Measurements from ENCODE around the gene NEGR1. TPM values are rescaled to one million over a fixed set of nuclear protein-coding genes. Genes with fewer than 3 reads are reported as not detected.

Gene NEGR1
- total RNA-seq, 1 experiment from 2014 or later: 4.1 TPM

GRCh38 chr1:71463144-71463543 is 819.2 kb downstream of the NEGR1 start:
- DNase-seq (ENCODE audit: unreplicated experiment): peak; percentile 32
- CTCF ChIA-PET: interaction anchor here (0.7 to 1.3 kb wide), 2 partner anchors 22 to 266 kb away, joined by 4 to 5 read pairs; no protein-coding TSS in a partner anchor

GRCh38 chr1:71462247-71462646 is 820.1 kb downstream of the NEGR1 start:
- H3K4me1 Mint-ChIP-seq (ENCODE audit: insufficient read depth, unreplicated experiment): peaks cover 11% of the 10 kb centered on the region
- no peaks in the 10 kb centered on the region for H3K9me3 Mint-ChIP-seq (ENCODE audit: unreplicated experiment)
- H3K27me3 Mint-ChIP-seq (ENCODE audit: insufficient read depth, unreplicated experiment): no peaks in the 10 kb centered on the region
- no TSS peak for BruUV-seq (replicated peaks)
- ChIA-PET CTCF (interaction anchor here (0.7 kb wide), 1 partner anchor 1571 kb away, joined by 3 read pairs; no protein-coding TSS in a partner anchor), POLR2A (interaction anchor here (1.0 kb wide), 1 partner anchor 382 kb away, joined by 3 read pairs; the partner anchor contains the start of gene ZRANB2)
- no peak for TF ChIP-seq CTCF (IDR thresholded peaks at IDR 0.05; ENCODE audit: unreplicated experiment)
- intact Hi-C loops (cut with micrococcal nuclease): loop anchor here (10.0 kb wide), 1 partner anchor 717 kb away; no protein-coding TSS in a partner anchor
- no peaks in the 10 kb centered on the region for H3K36me3 Mint-ChIP-seq (ENCODE audit: insufficient read depth, unreplicated experiment)
- H3K27ac Mint-ChIP-seq (ENCODE audit: low read depth, unreplicated experiment): no peak overlapping the region
- DNase-seq (ENCODE audit: unreplicated experiment): no peak
- no peak overlapping the region for H3K4me3 Mint-ChIP-seq (ENCODE audit: unreplicated experiment)

More at GRCh38 chr1:71463144-71463543, 819.2 kb downstream of the NEGR1 start:
- TF ChIP-seq CTCF (IDR thresholded peaks at IDR 0.05; ENCODE audit: unreplicated experiment): no peak
- Mint-ChIP-seq H3K4me1 (ENCODE audit: insufficient read depth, unreplicated experiment) (peaks cover 11% of the 10 kb centered on the region), H3K4me3 (ENCODE audit: unreplicated experiment) (no peak overlapping the region), H3K9me3 (ENCODE audit: unreplicated experiment) (no peaks in the 10 kb centered on the region), H3K36me3 (ENCODE audit: insufficient read depth, unreplicated experiment) (no peaks in the 10 kb centered on the region), H3K27ac (ENCODE audit: low read depth, unreplicated experiment) (no peak overlapping the region), H3K27me3 (ENCODE audit: insufficient read depth, unreplicated experiment) (no peaks in the 10 kb centered on the region)
- BruUV-seq (replicated peaks): no TSS peak
- intact Hi-C loops (cut with micrococcal nuclease): loop anchor here (10.0 kb wide), 1 partner anchor 718 kb away; no protein-coding TSS in a partner anchor
- POLR2A ChIA-PET: no interaction called here

- Mint-ChIP-seq H3K27ac (ENCODE audit: low read depth, unreplicated experiment) (no peak overlapping the region), H3K27me3 (ENCODE audit: insufficient read depth, unreplicated experiment) (no peaks in the 10 kb centered on the region), H3K4me3 (ENCODE audit: unreplicated experiment) (no peak overlapping the region), H3K36me3 (ENCODE audit: insufficient read depth, unreplicated experiment) (no peaks in the 10 kb centered on the region), H3K9me3 (ENCODE audit: unreplicated experiment) (no peaks in the 10 kb centered on the region), H3K4me1 (ENCODE audit: insufficient read depth, unreplicated experiment) (peaks cover 11% of the 10 kb centered on the region)
- ChIA-PET POLR2A (interaction anchor here (1.3 kb wide), 1 partner anchor 380 kb away, joined by 3 read pairs; the partner anchor contains the start of gene ZRANB2), CTCF (interaction anchor here (0.6 to 1.1 kb wide), 3 partner anchors 8 to 1162 kb away, joined by 3 to 4 read pairs (median 3); no protein-coding TSS in a partner anchor)
- no peak for TF ChIP-seq CTCF (IDR thresholded peaks at IDR 0.05; ENCODE audit: unreplicated experiment)
- intact Hi-C loops (cut with micrococcal nuclease): loop anchor here (10.0 kb wide), 1 partner anchor 717 kb away; no protein-coding TSS in a partner anchor
- no peak for DNase-seq (ENCODE audit: unreplicated experiment)
- BruUV-seq (replicated peaks): no TSS peak
Measured at GRCh38 chr1:71461416-71461815, 820.9 kb downstream of the NEGR1 start.

GRCh38 chr1:71448444-71448843 is 833.9 kb downstream of the NEGR1 start:
- no peak for TF ChIP-seq CTCF (IDR thresholded peaks at IDR 0.05; ENCODE audit: unreplicated experiment)
- CTCF ChIA-PET: no interaction called here
- Mint-ChIP-seq H3K4me1 (ENCODE audit: insufficient read depth, unreplicated experiment) (no peaks in the 10 kb centered on the region), H3K9me3 (ENCODE audit: unreplicated experiment) (no peaks in the 10 kb centered on the region), H3K4me3 (ENCODE audit: unreplicated experiment) (no peak overlapping the region), H3K27me3 (ENCODE audit: insufficient read depth, unreplicated experiment) (no peaks in the 10 kb centered on the region), H3K36me3 (ENCODE audit: insufficient read depth, unreplicated experiment) (no peaks in the 10 kb centered on the region), H3K27ac (ENCODE audit: low read depth, unreplicated experiment) (no peak overlapping the region)
- BruUV-seq (replicated peaks): no TSS peak
- DNase-seq (ENCODE audit: unreplicated experiment): no peak
- POLR2A ChIA-PET: no interaction called here
- intact Hi-C loops (cut with micrococcal nuclease): no loop called here
